GM18520 (cell line): ENCODE measurements around the gene ERP27.

Source experiments
- ATAC-seq: cut with Tn5 transposase; IDR thresholded peaks from one replicate; pipeline ENCODE4 v1.9.1; 2021; ENCODE audit not compliant: unreplicated experiment

Gene ERP27

DNA sequence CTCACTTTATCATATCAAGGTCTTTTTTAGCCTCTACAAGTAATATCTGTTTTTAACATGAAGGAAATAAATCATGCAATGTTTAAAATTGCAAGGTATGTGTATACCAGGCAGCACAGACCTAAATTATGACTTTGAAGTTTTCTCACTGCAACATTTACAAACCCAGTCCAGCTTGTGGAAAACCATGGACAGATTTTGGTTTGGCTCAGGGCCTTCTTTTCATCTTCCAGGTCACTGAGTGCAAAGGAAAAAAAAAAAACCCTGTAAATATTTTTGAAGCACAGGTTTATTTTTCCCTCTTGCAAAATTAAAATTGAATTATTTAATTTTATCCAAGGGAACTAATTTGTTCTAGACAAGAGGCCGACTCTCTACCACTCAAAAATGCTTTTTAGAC is 66.5 kb downstream of the ERP27 start:
- no peak for ATAC-seq

GRCh38 chr12:14871247-14871646 is 67.1 kb downstream of the ERP27 start:
- ATAC-seq = no peak

DNA sequence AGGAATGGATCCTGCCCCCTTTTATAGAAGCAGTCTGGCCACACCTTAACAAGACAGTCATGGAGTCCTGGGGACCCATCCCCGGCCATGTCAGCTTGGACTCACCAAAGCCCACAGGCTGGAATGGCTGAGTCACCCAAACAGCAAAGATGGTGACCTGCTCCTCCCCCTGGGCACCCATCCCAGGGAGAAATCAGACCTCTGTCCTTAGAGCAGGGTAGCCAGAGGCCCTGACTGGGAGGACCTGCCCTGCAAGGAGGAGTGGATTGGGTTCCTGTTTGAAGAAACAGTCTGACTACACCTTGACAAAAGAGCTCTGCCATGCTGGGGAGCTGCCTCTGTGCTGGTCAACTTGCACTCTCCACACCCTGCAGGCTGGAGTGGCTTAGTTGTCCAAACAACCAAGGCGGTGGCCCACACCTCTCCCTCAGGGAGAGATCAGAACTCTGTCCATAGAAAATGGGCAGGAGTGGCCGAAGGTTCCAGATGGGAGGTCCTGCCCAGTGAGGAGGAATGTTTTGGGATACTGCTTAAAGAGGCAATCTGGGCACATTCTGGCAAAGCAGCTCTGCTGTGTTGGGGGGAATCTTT is 69.3 kb downstream of the ERP27 start:
- no peak for ATAC-seq
